Activated CD4-positive, alpha-beta T cell treated with anti-CD3 and anti-CD28 coated beads for 36 hours (primary cell): Measurements from ENCODE around the gene STAT5A. TPM values are rescaled to one million over a fixed set of nuclear protein-coding genes. Genes with fewer than 3 reads are reported as not detected.

Experiments
- ATAC-seq: fragments of 200-7000 bp; cut with Tn5 transposase; one replicate; pipeline ENCODE4 v1.10.0; 2021; ENCODE audit warnings: mild to moderate bottlenecking, moderate library complexity
- CTCF ChIA-PET: fragments of 350-600 bp; sonication (Branson Sonifier 250); formaldehyde crosslinking; loops from one replicate; lab custom pipeline; 2021; ENCODE audit warnings: antibody characterized with exemption; lab: Charles Lee
- POLR2A ChIA-PET: fragments of 350-600 bp; sonication (Branson Sonifier 250); formaldehyde crosslinking; loops from one replicate; lab custom pipeline; 2021; ENCODE audit warnings: antibody characterized with exemption, inconsistent platforms; lab: Charles Lee
- DNase-seq: peaks from one replicate; pipeline ENCODE4 v3.0.0-alpha.2; 2020
- H3K27ac Mint-ChIP-seq: one replicate; pipeline ENCODE4 v1.8.0; 2021; ENCODE audit warnings: mixed read lengths
- H3K27me3 Mint-ChIP-seq: one replicate; pipeline ENCODE4 v1.8.0; 2021; ENCODE audit warnings: mixed read lengths
- H3K36me3 Mint-ChIP-seq: one replicate; pipeline ENCODE4 v1.8.0; 2021; ENCODE audit warnings: low read depth, mixed read lengths
- H3K4me1 Mint-ChIP-seq: one replicate; pipeline ENCODE4 v1.8.0; 2021; ENCODE audit warnings: mixed read lengths
- H3K4me3 Mint-ChIP-seq: one replicate; pipeline ENCODE4 v1.8.0; 2021; ENCODE audit warnings: mild to moderate bottlenecking, moderate library complexity, mixed read lengths
- H3K9me3 Mint-ChIP-seq: one replicate; pipeline ENCODE4 v1.8.0; 2021; ENCODE audit warnings: low read depth, mixed read lengths
- intact Hi-C, 2 experiments: fragments of 100-400 bp; cut with DNase I in 1 of 2; cut with micrococcal nuclease in 1 of 2; formaldehyde crosslinking; loops; one replicate each; pipeline versions ENCODE4 v1.14.2 to v1.15.1; 2022 to 2024; cut with DNase I, micrococcal nuclease
- total RNA-seq, 2 experiments: library from RNA; stranded (reverse); gene quantifications; one replicate each; pipeline ENCODE4 v1.2.3, GENCODE V29; 2021

Gene STAT5A
- total RNA-seq, 2 experiments from 2014 or later: 178 to 203 TPM

- intact Hi-C loops: loop anchor here (1.0 to 5.0 kb wide), 4 partner anchors 17 to 410 kb away; partner anchors contain the start of genes DNAJC7 (in 1 of the 2), PLEKHH3 (in 1 of the 2) and STAT3 (in 1 of the 2)
- no peaks in the 10 kb centered on the region for H3K27me3 Mint-ChIP-seq
- H3K27ac Mint-ChIP-seq: peak overlapping the region; percentile 98
- peaks cover 2% of the 10 kb centered on the region for H3K9me3 Mint-ChIP-seq
- ChIA-PET POLR2A (interaction anchor here (0.5 to 4.4 kb wide), 8 partner anchors 8 to 122 kb away, joined by 3 to 53 read pairs (median 5); no protein-coding TSS in a partner anchor), CTCF (interaction anchor here (1.0 to 7.0 kb wide), 3 partner anchors 8 to 15 kb away, joined by 3 to 84 read pairs (median 4); partner anchors contain the start of gene STAT5B)
- H3K4me3 Mint-ChIP-seq: peak overlapping the region; percentile 47
- H3K36me3 Mint-ChIP-seq: peaks cover 31% of the 10 kb centered on the region
- ATAC-seq (peak; percentile 77), DNase-seq (peak; percentile 70)
- peaks cover 61% of the 10 kb centered on the region for H3K4me1 Mint-ChIP-seq
These were observed 21.2 kb upstream of the STAT5A start for GRCh38 chr17:42266918-42267766.

GRCh38 chr17:42268236-42268635 is 20.1 kb upstream of the STAT5A start:
- intact Hi-C loops: loop anchor here (5.0 kb wide), 3 partner anchors 119 to 409 kb away; partner anchors contain the start of genes DNAJC7 (in 1 of the 2), PLEKHH3 (in 1 of the 2) and STAT3 (in 1 of the 2)
- DNase-seq (no peak), ATAC-seq (no peak)
- ChIA-PET POLR2A (interaction anchor here (1.7 to 4.4 kb wide), 2 partner anchors 19 to 21 kb away, joined by 4 to 53 read pairs; no protein-coding TSS in a partner anchor), CTCF (interaction anchor here (0.6 to 7.0 kb wide), 3 partner anchors 16 to 872 kb away, joined by 3 to 84 read pairs (median 20); no protein-coding TSS in a partner anchor)
- peaks cover 69% of the 10 kb centered on the region for H3K4me1 Mint-ChIP-seq
- H3K27ac Mint-ChIP-seq: peak overlapping the region; percentile 95
- H3K9me3 Mint-ChIP-seq: peaks cover 2% of the 10 kb centered on the region
- peaks cover 34% of the 10 kb centered on the region for H3K36me3 Mint-ChIP-seq
- no peaks in the 10 kb centered on the region for H3K27me3 Mint-ChIP-seq
- H3K4me3 Mint-ChIP-seq: peak overlapping the region; percentile 16

GRCh38 chr17:42270170-42270535 is 18.1 kb upstream of the STAT5A start:
- DNase-seq (no peak), ATAC-seq (no peak)
- intact Hi-C loops: loop anchor here in 1 of 2 experiments (2.0 kb wide), 2 partner anchors 67 to 119 kb away; partner anchors contain the start of gene STAT3
- CTCF ChIA-PET: interaction anchor here (0.9 to 7.0 kb wide), 5 partner anchors 18 to 104 kb away, joined by 3 to 84 read pairs (median 4); no protein-coding TSS in a partner anchor
- Mint-ChIP-seq H3K4me3 (peak overlapping the region; percentile 32), H3K36me3 (peaks cover 44% of the 10 kb centered on the region), H3K9me3 (no peaks in the 10 kb centered on the region), H3K27me3 (no peaks in the 10 kb centered on the region), H3K4me1 (peaks cover 74% of the 10 kb centered on the region), H3K27ac (peak overlapping the region; percentile 95)
- POLR2A ChIA-PET: interaction anchor here (0.5 to 4.4 kb wide), 5 partner anchors 17 to 118 kb away, joined by 3 to 53 read pairs (median 5); partner anchors contain the start of gene STAT3

- H3K36me3 Mint-ChIP-seq: peaks cover 46% of the 10 kb centered on the region
- peak overlapping the region; percentile 94 for H3K4me3 Mint-ChIP-seq
- ChIA-PET CTCF (interaction anchor here (0.7 to 7.0 kb wide), 6 partner anchors 19 to 105 kb away, joined by 3 to 84 read pairs (median 4); no protein-coding TSS in a partner anchor), POLR2A (interaction anchor here (0.9 to 4.4 kb wide), 5 partner anchors 17 to 118 kb away, joined by 3 to 53 read pairs (median 4); partner anchors contain the start of genes STAT3 and STAT5A)
- H3K27ac Mint-ChIP-seq: peak overlapping the region; percentile 97
- H3K4me1 Mint-ChIP-seq: peaks cover 71% of the 10 kb centered on the region
- intact Hi-C loops: loop anchor here in 1 of 2 experiments (2.0 kb wide), 2 partner anchors 66 to 118 kb away; partner anchors contain the start of gene STAT3
- H3K9me3 Mint-ChIP-seq: no peaks in the 10 kb centered on the region
- ATAC-seq (no peak), DNase-seq (no peak)
- H3K27me3 Mint-ChIP-seq: no peaks in the 10 kb centered on the region
These were observed 17.7 kb upstream of the STAT5A start for GRCh38 chr17:42270596-42270995.

- peak overlapping the region; percentile 97 for H3K27ac Mint-ChIP-seq
- peaks cover 46% of the 10 kb centered on the region for H3K36me3 Mint-ChIP-seq
- intact Hi-C loops: loop anchor here (1.0 to 2.0 kb wide), 4 partner anchors 18 to 118 kb away; partner anchors contain the start of gene STAT3 (in 1 of the 2)
- no peaks in the 10 kb centered on the region for H3K9me3 Mint-ChIP-seq
- DNase-seq: no peak
- ChIA-PET POLR2A (interaction anchor here (0.6 to 1.5 kb wide), 11 partner anchors 15 to 119 kb away, joined by 3 to 9 read pairs (median 5); partner anchors contain the start of genes STAT3 and STAT5A), CTCF (interaction anchor here (0.7 to 7.0 kb wide), 4 partner anchors 19 to 92 kb away, joined by 3 to 84 read pairs (median 12); no protein-coding TSS in a partner anchor)
- H3K27me3 Mint-ChIP-seq: no peaks in the 10 kb centered on the region
- H3K4me1 Mint-ChIP-seq: peaks cover 70% of the 10 kb centered on the region
- ATAC-seq: peak; percentile 47
- H3K4me3 Mint-ChIP-seq: peak overlapping the region; percentile 94
These were observed 17.1 kb upstream of the STAT5A start for GRCh38 chr17:42271006-42271778.

- H3K27ac Mint-ChIP-seq: peak overlapping the region; percentile 97
- CTCF ChIA-PET: interaction anchor here (4.3 to 7.0 kb wide), 2 partner anchors 20 to 49 kb away, joined by 20 to 84 read pairs; no protein-coding TSS in a partner anchor
- DNase-seq (no peak), ATAC-seq (no peak)
- peaks cover 66% of the 10 kb centered on the region for H3K4me1 Mint-ChIP-seq
- no peaks in the 10 kb centered on the region for H3K27me3 Mint-ChIP-seq
- peak overlapping the region; percentile 94 for H3K4me3 Mint-ChIP-seq
- no peaks in the 10 kb centered on the region for H3K9me3 Mint-ChIP-seq
- peaks cover 43% of the 10 kb centered on the region for H3K36me3 Mint-ChIP-seq
- intact Hi-C loops: loop anchor here (1.0 to 2.0 kb wide), 4 partner anchors 18 to 117 kb away; partner anchors contain the start of gene STAT3 (in 1 of the 2)
- POLR2A ChIA-PET: interaction anchor here (0.6 to 1.5 kb wide), 9 partner anchors 15 to 117 kb away, joined by 3 to 9 read pairs (median 5); partner anchors contain the start of gene STAT5A
These were observed 16.6 kb upstream of the STAT5A start for GRCh38 chr17:42271779-42272035.

- DNase-seq (no peak), ATAC-seq (no peak)
- Mint-ChIP-seq H3K4me1 (peaks cover 65% of the 10 kb centered on the region), H3K36me3 (peaks cover 42% of the 10 kb centered on the region), H3K4me3 (peak overlapping the region; percentile 94), H3K27ac (peak overlapping the region; percentile 97), H3K9me3 (no peaks in the 10 kb centered on the region), H3K27me3 (no peaks in the 10 kb centered on the region)
- CTCF ChIA-PET: interaction anchor here (1.1 to 4.3 kb wide), 2 partner anchors 20 to 50 kb away, joined by 6 to 20 read pairs; no protein-coding TSS in a partner anchor
- POLR2A ChIA-PET: interaction anchor here (1.2 kb wide), 1 partner anchor 22 kb away, joined by 7 read pairs; no protein-coding TSS in a partner anchor
- intact Hi-C loops: no loop called here
These were observed 16.0 kb upstream of the STAT5A start for GRCh38 chr17:42272162-42272907.

GRCh38 chr17:42273474-42274252 is 14.6 kb upstream of the STAT5A start:
- CTCF ChIA-PET: interaction anchor here (0.7 to 1.8 kb wide), 6 partner anchors 17 to 248 kb away, joined by 3 to 9 read pairs (median 4); no protein-coding TSS in a partner anchor
- H3K27ac Mint-ChIP-seq: peak overlapping the region; percentile 97
- no peak for DNase-seq
- peaks cover 48% of the 10 kb centered on the region for H3K36me3 Mint-ChIP-seq
- peak overlapping the region; percentile 94 for H3K4me3 Mint-ChIP-seq
- POLR2A ChIA-PET: interaction anchor here (0.6 to 2.3 kb wide), 6 partner anchors 15 to 585 kb away, joined by 3 to 11 read pairs (median 4); partner anchors contain the start of gene STAT5A
- no peaks in the 10 kb centered on the region for H3K9me3 Mint-ChIP-seq
- no peaks in the 10 kb centered on the region for H3K27me3 Mint-ChIP-seq
- intact Hi-C loops: loop anchor here in 1 of 2 experiments (2.0 kb wide), 1 partner anchor 51 kb away; no protein-coding TSS in a partner anchor
- no peak for ATAC-seq
- peaks cover 61% of the 10 kb centered on the region for H3K4me1 Mint-ChIP-seq

- Mint-ChIP-seq H3K4me3 (peak overlapping the region; percentile 94), H3K27ac (peak overlapping the region; percentile 97), H3K36me3 (peaks cover 46% of the 10 kb centered on the region), H3K4me1 (peaks cover 57% of the 10 kb centered on the region), H3K27me3 (no peaks in the 10 kb centered on the region), H3K9me3 (no peaks in the 10 kb centered on the region)
- intact Hi-C loops: loop anchor here in 1 of 2 experiments (2.0 kb wide), 1 partner anchor 51 kb away; no protein-coding TSS in a partner anchor
- ChIA-PET CTCF (interaction anchor here (0.6 to 1.8 kb wide), 6 partner anchors 17 to 285 kb away, joined by 3 to 9 read pairs (median 3); no protein-coding TSS in a partner anchor), POLR2A (interaction anchor here (1.2 to 2.3 kb wide), 4 partner anchors 14 to 26 kb away, joined by 4 to 11 read pairs (median 6); partner anchors contain the start of gene STAT5A)
- DNase-seq (no peak), ATAC-seq (no peak)
These were observed 14.1 kb upstream of the STAT5A start for GRCh38 chr17:42274253-42274542.
